Suprapubic skin (tissue), 4 donors: ENCODE results near the gene TELO2. TPM values are rescaled to one million over a fixed set of nuclear protein-coding genes. Genes with fewer than 3 reads are reported as not detected.

ENCODE experiments used
- DNase-seq, 2 donors: peaks; one replicate each; pipeline ENCODE4 v3.0.0-alpha.2; 2019; ENCODE audit warnings: low spot score in 2 of 2
- H3K27ac ChIP-seq: fragments of 200-600 bp; sonication (generic); one replicate; pipeline ENCODE4 v1.5.1; 2019
- H3K27me3 ChIP-seq: fragments of 200-600 bp; sonication (generic); one replicate; pipeline ENCODE4 v1.5.1; 2019
- H3K36me3 ChIP-seq: fragments of 200-600 bp; sonication (generic); one replicate; pipeline ENCODE4 v1.5.1; 2019
- H3K4me1 ChIP-seq: fragments of 200-600 bp; sonication (generic); one replicate; pipeline ENCODE4 v1.5.1; 2019
- H3K4me3 ChIP-seq: fragments of 200-600 bp; sonication (generic); one replicate; pipeline ENCODE4 v1.5.1; 2019; ENCODE audit warnings: mild to moderate bottlenecking
- H3K9me3 ChIP-seq: fragments of 200-600 bp; sonication (generic); one replicate; pipeline ENCODE4 v1.5.1; 2019
- CTCF ChIP-seq, 2 donors: fragments of 200-600 bp in 1 of 2; fragments of 450-650 bp in 1 of 2; sonication (generic) in 1 of 2; IDR thresholded peaks; one replicate each; pipeline ENCODE4 v1.5.1; 2016 to 2019; ENCODE audit warnings: antibody characterized with exemption in 2 of 2, mild to moderate bottlenecking in 1 of 2, moderate library complexity in 1 of 2
- EP300 ChIP-seq: sonication (generic); formaldehyde crosslinking; IDR thresholded peaks from one replicate; pipeline ENCODE4 v1.6.1; 2017; ENCODE audit warnings: antibody characterized with exemption
- POLR2A ChIP-seq, 2 donors: fragments of 450-650 bp; IDR thresholded peaks; one replicate each; pipeline ENCODE4 v1.6.1; 2017; ENCODE audit warnings: antibody characterized with exemption in 2 of 2, mild to moderate bottlenecking in 2 of 2, moderate library complexity in 2 of 2
- POLR2AphosphoS5 ChIP-seq, 3 donors: sonication (generic); formaldehyde crosslinking; IDR thresholded peaks; one replicate each; pipeline ENCODE4 v1.6.1; 2017; ENCODE audit warnings: antibody characterized with exemption in 3 of 3
- WGBS: methylation state at CpG from one replicate; pipeline ENCODE4 v1.1.5; 2018; 5-methylcytosine and 5-hydroxymethylcytosine counted together
- total RNA-seq, 4 donors: library from RNA; depleted of rRNA; stranded (reverse); fragments of >200 nt; gene quantifications; one replicate each; pipeline ENCODE4 v1.1.0, GENCODE V29; 2016

TELO2 gene
- total RNA-seq, 4 donors from 2014 or later = 28.1 to 86.1 (median 35.2) TPM

GRCh38 chr16:1499756-1500464 is 6.8 kb downstream of the TELO2 start:
- peaks cover 85% of the 10 kb centered on the region for H3K36me3 ChIP-seq
- no peak for TF ChIP-seq CTCF (IDR thresholded peaks at IDR 0.05)
- TF ChIP-seq EP300 = no peak
- TF ChIP-seq POLR2AphosphoS5 (IDR thresholded peaks at IDR 0.05) = no peak
- TF ChIP-seq POLR2A (IDR thresholded peaks at IDR 0.05) = no peak
- H3K9me3 ChIP-seq = no peaks in the 10 kb centered on the region
- H3K4me1 ChIP-seq = peaks cover 3% of the 10 kb centered on the region
- H3K4me3 ChIP-seq = no peak overlapping the region
- 89% methylated on average over 19 of the region's 36 CpGs for WGBS
- H3K27me3 ChIP-seq = no peaks in the 10 kb centered on the region
- peak in 1 of 2 donors; percentile 51 for DNase-seq
- H3K27ac ChIP-seq = no peak overlapping the region

DNA sequence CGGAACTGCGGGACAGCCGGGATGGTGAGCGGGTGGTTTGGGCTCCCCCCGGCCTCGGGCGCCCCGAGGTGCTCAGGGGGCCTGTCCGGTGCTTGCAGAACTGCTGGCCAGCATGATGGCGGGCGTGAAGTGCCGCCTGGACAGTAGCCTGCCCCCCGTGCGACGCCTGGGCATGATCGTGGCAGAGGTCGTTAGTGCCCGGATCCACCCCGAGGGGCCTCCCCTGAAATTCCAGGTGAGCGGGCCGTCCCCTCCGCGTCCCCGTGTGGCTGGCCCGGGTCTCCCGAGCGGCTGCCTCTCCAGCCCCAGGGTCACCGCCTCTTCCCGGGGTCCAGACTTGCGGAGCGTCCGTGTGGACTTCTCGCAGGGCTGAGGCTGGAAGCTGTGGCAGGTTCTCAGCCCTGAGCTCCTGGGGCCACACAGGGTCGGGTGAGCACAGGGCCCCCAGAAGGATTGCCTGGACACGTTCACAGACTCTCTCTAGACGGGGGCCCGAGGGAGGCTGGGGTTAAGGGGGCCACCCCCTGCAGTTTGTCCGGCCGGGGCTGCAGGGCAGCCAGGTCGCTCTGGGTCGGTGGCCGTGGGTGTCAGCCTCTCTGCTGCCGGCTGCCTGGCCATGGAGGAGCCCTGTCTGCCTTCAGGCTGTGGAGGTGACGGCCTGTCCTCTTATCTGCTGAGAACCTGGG is 7.4 kb downstream of the TELO2 start:
- H3K4me3 ChIP-seq = no peak overlapping the region
- peak in 1 of 2 donors; percentile 52 for DNase-seq
- no peaks in the 10 kb centered on the region for H3K4me1 ChIP-seq
- no peaks in the 10 kb centered on the region for H3K27me3 ChIP-seq
- 97% methylated on average over 26 of the region's 44 CpGs for WGBS
- H3K27ac ChIP-seq = no peak overlapping the region
- H3K9me3 ChIP-seq = no peaks in the 10 kb centered on the region
- no peak for TF ChIP-seq EP300
- TF ChIP-seq POLR2A (IDR thresholded peaks at IDR 0.05) = no peak
- TF ChIP-seq POLR2AphosphoS5 (IDR thresholded peaks at IDR 0.05) = no peak
- no peak for TF ChIP-seq CTCF (IDR thresholded peaks at IDR 0.05)
- H3K36me3 ChIP-seq = peaks cover 83% of the 10 kb centered on the region

GRCh38 chr16:1501630-1502029 is 8.5 kb downstream of the TELO2 start:
- no peak for TF ChIP-seq POLR2AphosphoS5 (IDR thresholded peaks at IDR 0.05)
- TF ChIP-seq POLR2A (IDR thresholded peaks at IDR 0.05) = no peak
- TF ChIP-seq EP300 = no peak
- TF ChIP-seq CTCF (IDR thresholded peaks at IDR 0.05) = no peak
- 88% methylated on average over 9 of the region's 23 CpGs for WGBS
- Histone ChIP-seq H3K9me3 (no peaks in the 10 kb centered on the region), H3K4me1 (no peaks in the 10 kb centered on the region), H3K27me3 (no peaks in the 10 kb centered on the region), H3K27ac (no peak overlapping the region), H3K4me3 (no peak overlapping the region), H3K36me3 (peaks cover 83% of the 10 kb centered on the region)
- DNase-seq = no peak

GRCh38 chr16:1502092-1503004 is 9.2 kb downstream of the TELO2 start:
- no peaks in the 10 kb centered on the region for H3K4me1 ChIP-seq
- no CpG with 5 or more reads among the region's 42 CpGs for WGBS
- no peak overlapping the region for H3K27ac ChIP-seq
- no peaks in the 10 kb centered on the region for H3K27me3 ChIP-seq
- no peak for DNase-seq
- peaks cover 83% of the 10 kb centered on the region for H3K36me3 ChIP-seq
- H3K9me3 ChIP-seq = no peaks in the 10 kb centered on the region
- H3K4me3 ChIP-seq = no peak overlapping the region
- TF ChIP-seq CTCF (IDR thresholded peaks at IDR 0.05) = no peak
